Coronary artery (tissue), 2 donors: ENCODE results near the gene PDX1.
"Not testable (repeated sequence)": the region's sequence is repeated elsewhere in the genome, so short reads cannot be mapped to it uniquely, and the experiment has no call there.

Source experiments
- DNase-seq: peaks from one replicate; pipeline ENCODE4 v3.0.0-alpha.2; 2017; ENCODE audit warnings: low spot score
- H3K27ac ChIP-seq, 2 donors: fragments of 200-600 bp; sonication (generic); one replicate each; pipeline ENCODE4 v1.5.1; 2016 to 2019
- H3K4me3 ChIP-seq: fragments of 200-600 bp; sonication (generic); 2 replicates; pipeline ENCODE4 v1.5.1; 2016; ENCODE audit warnings: mild to moderate bottlenecking, moderate library complexity
- TF ChIP-seq, protein P1 (sequence below): fragments of 200-600 bp; sonication (generic); IDR thresholded peaks from one replicate; pipeline ENCODE4 v1.5.1; 2019; ENCODE audit warnings: antibody characterized with exemption

Gene PDX1

DNA sequence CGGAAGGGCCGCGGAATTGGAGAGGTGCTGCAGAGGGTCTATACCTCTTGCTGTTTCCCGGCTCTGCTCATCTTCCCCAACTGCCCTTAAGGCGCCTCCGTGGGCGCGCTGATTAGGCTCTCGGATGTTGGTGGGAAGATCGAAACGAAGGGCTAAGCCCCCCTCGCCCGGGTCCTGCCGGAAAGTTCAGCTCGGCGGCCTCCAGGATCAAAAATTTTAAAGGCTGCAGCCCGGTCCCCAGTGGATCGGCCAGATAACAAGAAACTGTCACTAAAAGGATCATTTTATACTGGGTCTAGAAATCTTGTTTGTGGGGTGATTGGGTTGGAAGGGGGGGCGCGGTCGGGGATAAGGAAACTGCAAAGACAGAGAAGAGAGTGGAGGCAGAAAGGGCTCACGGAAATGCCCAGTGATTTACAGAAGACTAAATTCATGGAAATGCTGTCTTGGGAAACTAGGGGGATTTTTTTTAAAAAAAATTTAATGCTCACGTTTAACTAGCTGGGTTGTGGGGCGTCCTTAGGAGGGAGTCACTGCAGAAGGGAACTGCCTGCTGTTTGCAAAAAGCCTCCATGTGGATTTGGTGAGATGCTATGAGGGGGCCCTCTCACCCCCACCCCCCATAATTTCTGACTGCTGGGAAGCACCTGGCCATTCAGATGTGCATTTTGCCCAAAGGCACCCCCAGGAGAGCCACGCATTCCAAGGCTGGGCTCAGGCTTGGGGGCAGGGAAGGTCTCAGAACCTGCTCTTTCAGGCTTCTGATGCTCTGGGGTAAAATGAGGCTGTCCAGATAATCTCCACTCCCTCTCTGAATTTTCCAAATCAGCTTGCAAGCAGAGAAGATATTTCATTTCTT, 41.7 kb downstream of the PDX1 start:
- peak overlapping the region; percentile 67 for H3K4me3 ChIP-seq
- TF ChIP-seq, protein P1, sequence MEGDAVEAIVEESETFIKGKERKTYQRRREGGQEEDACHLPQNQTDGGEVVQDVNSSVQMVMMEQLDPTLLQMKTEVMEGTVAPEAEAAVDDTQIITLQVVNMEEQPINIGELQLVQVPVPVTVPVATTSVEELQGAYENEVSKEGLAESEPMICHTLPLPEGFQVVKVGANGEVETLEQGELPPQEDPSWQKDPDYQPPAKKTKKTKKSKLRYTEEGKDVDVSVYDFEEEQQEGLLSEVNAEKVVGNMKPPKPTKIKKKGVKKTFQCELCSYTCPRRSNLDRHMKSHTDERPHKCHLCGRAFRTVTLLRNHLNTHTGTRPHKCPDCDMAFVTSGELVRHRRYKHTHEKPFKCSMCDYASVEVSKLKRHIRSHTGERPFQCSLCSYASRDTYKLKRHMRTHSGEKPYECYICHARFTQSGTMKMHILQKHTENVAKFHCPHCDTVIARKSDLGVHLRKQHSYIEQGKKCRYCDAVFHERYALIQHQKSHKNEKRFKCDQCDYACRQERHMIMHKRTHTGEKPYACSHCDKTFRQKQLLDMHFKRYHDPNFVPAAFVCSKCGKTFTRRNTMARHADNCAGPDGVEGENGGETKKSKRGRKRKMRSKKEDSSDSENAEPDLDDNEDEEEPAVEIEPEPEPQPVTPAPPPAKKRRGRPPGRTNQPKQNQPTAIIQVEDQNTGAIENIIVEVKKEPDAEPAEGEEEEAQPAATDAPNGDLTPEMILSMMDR = no peak
- no peak for DNase-seq
- no peak overlapping the region for H3K27ac ChIP-seq

DNA sequence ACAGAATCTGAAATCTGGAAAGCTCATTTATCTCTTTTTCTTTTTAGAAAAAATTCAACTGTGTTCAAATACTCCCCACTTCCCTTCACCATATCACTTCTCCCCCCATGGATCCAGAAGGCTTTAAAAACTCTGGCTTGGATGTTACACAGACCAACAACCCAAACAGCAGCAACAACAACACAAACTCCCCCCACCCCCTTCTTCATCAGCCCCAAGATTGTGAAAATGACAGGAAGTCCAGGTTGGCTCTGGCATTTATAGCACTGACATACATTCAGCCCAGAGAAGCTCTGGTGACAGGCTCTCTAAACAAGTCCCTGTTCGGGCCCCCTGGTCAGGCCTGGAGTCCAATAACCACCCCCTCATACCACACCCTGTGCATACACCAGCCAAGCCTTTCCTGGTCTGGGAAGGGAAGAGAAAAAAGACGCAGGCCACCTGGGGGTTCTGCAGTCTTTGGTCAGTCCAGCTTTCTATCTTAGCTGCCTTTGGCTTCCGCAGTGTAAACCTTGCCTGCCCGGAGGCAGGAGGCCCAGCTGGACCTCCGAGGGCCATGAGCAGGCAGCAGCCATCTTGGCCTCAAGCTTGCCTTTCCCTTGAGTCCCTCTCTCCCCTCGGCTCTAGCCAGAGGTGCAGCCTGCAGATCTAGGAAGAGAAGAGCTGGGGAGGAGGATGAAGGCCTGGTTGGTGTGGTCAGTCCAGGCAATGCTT, 42.5 kb downstream of the PDX1 start:
- no peak for DNase-seq
- TF ChIP-seq, protein P1 = no peak
- Histone ChIP-seq H3K4me3 (no peak overlapping the region), H3K27ac (no peak overlapping the region)

DNA sequence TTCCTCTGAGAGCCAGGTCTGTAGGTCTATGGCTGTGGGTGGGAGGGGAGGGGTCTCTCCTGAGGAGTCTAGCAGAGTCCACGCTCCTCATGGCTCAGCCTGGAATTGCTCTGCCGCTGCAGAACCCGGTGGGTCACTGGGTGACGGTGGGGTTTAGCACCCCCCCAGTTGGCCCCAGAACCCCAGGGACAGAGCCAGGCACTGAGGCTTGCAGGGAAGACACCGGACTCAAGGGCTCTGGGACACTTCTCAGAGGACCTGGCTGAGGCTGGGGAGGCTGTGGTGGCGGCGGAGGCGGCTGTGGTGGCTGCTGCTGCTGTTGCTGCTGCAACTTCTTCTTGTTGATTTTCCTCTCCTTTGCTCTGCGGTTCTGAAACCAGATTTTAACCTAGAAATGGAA, 43.2 kb downstream of the PDX1 start:
- no peak for DNase-seq
- Histone ChIP-seq H3K4me3 (no peak overlapping the region), H3K27ac (no peak overlapping the region)
- TF ChIP-seq, protein P1 = no peak

DNA sequence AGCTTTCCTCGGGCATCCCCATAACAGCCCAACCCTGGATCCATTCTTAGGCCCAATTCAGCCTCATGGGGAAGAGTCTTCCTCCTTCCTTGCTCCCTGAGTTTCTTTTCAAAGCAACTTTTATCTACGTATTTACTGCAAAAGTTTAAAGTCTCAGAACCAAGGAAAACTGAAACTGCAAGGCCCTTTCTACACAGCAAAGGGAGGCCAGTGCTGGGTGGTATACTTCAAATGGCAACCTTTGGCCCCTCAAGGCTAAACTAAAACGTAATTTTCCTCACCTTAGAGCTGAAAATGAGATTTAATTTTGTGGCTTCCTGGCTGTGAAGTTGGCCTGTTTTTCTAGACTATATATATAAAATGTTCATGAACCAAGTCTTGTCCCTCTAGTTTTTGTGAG, 43.7 kb downstream of the PDX1 start:
- no peak for DNase-seq
- no peak overlapping the region for H3K27ac ChIP-seq
- no peak overlapping the region for H3K4me3 ChIP-seq
- TF ChIP-seq, protein P1 = no peak

DNA sequence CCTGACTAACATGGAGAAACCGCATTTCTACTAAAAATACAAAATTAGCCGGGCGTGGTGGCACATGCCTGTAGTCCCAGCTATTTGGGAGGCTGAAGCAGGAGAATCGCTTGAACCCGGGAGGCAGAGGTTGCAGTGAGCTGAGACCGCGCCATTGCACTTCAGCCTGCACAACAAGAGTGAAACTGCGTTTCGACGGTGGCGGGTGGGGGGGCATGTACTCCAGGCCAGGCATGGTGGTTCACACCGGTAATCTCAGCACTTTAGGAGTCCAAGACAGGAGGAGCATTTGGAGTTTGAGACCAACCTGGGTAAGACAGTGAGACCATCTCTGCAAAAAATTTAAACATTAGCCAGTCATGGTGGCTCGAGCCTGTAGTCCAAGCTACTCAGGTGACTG, 44.4 kb downstream of the PDX1 start:
- DNase-seq, H3K4me3 ChIP-seq, H3K27ac ChIP-seq: not testable (repeated sequence)

DNA sequence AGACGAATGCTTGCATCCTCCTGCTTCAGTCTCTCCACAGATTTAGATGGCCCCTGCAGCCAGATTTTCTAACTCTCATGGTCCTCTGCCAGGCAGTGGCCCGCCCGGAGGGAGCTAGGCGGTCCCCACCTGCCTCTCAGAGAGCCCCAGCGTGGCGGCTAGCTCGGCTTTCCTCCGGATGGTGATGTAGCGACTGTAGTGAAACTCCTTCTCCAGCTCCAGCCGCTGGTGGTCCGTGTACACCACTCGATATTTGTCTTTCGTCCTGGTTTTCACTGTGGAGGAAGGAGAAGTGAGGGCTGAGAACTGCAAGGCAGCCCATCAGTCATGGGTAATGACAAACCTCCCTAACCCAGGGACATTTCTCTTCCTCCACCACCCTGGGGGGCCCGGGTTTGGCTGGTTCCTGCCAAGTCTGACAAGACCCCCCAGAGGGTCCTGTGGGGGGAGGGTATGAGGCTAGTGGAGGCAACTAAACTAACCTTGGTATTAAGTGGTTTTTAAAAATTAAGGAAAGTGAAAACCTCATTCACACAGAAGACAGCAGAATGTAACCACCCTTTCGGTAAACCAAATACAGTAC, 45.0 kb downstream of the PDX1 start:
- H3K27ac ChIP-seq = no peak overlapping the region
- TF ChIP-seq, protein P1 = no peak
- DNase-seq = no peak
- no peak overlapping the region for H3K4me3 ChIP-seq

DNA sequence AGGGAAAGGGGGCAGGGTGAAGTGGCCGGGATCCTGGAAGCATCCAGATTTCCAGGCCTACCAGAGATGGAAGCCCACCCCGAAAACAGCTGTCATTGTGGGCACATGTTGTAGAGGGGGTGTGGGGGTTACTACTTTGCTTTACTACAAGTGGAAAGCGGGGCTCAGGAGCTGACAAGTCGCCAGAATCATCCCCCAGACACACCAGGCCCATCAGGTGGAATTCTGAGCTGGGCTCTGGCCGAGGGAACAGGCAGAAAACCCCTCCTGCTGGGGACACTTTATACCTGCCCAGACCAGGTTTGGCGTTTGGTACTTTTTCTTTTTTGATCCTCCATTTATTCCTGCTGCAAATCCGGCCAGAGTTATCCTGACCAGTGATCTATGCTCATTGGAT, 45.5 kb downstream of the PDX1 start:
- no peak for DNase-seq
- no peak overlapping the region for H3K4me3 ChIP-seq
- H3K27ac ChIP-seq = no peak overlapping the region
- TF ChIP-seq, protein P1 = no peak
